ENCODE results near the gene ZNF420. TPM values are rescaled to one million over a fixed set of nuclear protein-coding genes. Genes with fewer than 3 reads are reported as not detected.
"Not testable (repeated sequence)": the region's sequence is repeated elsewhere in the genome, so short reads cannot be mapped to it uniquely, and the experiment has no call there.

The ZNF420 gene
- total and polyA plus RNA-seq, 4 donors: 2.4 to 11.2 (median 5.6) TPM

DNA sequence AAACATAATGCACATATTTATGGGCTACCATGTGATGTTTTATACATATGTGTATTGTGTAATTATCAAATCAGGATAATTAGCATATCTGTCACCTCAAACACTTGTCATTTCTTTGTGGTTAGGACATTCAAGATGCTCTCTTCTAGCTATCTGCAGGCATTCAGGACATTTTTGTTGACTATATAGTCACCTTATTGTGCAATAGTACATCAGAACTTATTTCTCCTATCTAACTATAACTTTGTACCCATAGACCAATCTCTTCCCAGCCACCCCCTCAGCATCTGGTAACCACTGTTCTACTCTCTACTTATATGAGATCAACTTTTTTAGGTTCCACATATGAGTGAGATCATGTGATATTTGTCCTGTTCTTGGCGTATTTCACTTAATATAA lies 20.3 kb downstream of the ZNF420 start:
- H3K36me3 ChIP-seq (ENCODE audit: control insufficient read depth in 4 of 4, insufficient read depth in 4 of 4, low read length in 4 of 4): peaks cover 20 to 80% (median 57%) of the 10 kb centered on the region in 4 donors
- no peak for ATAC-seq (ENCODE audit: insufficient read depth, low FRiP score)
- DNase-seq: no peak
- no peak overlapping the region for H3K9ac ChIP-seq (ENCODE audit: insufficient read depth in 1 of 2, low read length in 2 of 2)
- H3K9me3 ChIP-seq (ENCODE audit: control insufficient read depth in 4 of 4, insufficient read depth in 3 of 4, low read length in 3 of 4): peaks cover 3 to 47% (median 28%) of the 10 kb centered on the region in 4 donors
- H3K27ac ChIP-seq (ENCODE audit: low read depth in 1 of 2, low read length in 1 of 2): no peak overlapping the region
- no peak overlapping the region for H3K4me3 ChIP-seq
- TF ChIP-seq, protein P1, sequence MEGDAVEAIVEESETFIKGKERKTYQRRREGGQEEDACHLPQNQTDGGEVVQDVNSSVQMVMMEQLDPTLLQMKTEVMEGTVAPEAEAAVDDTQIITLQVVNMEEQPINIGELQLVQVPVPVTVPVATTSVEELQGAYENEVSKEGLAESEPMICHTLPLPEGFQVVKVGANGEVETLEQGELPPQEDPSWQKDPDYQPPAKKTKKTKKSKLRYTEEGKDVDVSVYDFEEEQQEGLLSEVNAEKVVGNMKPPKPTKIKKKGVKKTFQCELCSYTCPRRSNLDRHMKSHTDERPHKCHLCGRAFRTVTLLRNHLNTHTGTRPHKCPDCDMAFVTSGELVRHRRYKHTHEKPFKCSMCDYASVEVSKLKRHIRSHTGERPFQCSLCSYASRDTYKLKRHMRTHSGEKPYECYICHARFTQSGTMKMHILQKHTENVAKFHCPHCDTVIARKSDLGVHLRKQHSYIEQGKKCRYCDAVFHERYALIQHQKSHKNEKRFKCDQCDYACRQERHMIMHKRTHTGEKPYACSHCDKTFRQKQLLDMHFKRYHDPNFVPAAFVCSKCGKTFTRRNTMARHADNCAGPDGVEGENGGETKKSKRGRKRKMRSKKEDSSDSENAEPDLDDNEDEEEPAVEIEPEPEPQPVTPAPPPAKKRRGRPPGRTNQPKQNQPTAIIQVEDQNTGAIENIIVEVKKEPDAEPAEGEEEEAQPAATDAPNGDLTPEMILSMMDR (IDR thresholded peaks at IDR 0.05; ENCODE audit: control extremely low read depth, extremely low read depth): no peak
- WGBS, 2 donors: 43 to 98% methylated on average over 1 of the region's 1 CpG
- H3K4me1 ChIP-seq (ENCODE audit: control insufficient read depth in 5 of 5, insufficient read depth in 5 of 5, low read length in 5 of 5): no peaks in the 10 kb centered on the region
- no peaks in the 10 kb centered on the region for H3K27me3 ChIP-seq (ENCODE audit: control insufficient read depth in 3 of 3, insufficient read depth in 3 of 3, low read length in 2 of 3)

DNA sequence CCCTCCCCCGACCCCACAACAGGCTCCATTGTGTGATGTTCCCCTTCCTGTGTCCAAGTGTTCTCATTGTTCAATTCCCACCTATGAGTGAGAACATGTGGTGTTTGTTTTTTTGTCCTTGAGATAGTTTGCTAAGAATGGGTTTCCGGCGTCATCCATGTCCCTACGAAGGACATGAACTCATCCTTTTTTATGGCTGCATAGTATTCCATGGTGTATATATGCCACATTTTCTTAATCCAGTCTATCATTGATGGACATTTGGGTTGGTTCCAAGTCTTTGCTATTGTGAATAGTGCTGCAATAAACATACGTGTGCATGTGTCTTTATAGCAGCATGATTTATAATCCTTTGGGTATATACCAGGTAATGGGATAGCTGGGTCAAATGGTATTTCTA lies 25.9 kb downstream of the ZNF420 start:
- not testable (repeated sequence) for H3K27ac ChIP-seq (ENCODE audit: low read depth in 1 of 2, low read length in 1 of 2); H3K27me3 ChIP-seq (ENCODE audit: control insufficient read depth in 3 of 3, insufficient read depth in 3 of 3, low read length in 2 of 3); ATAC-seq (ENCODE audit: insufficient read depth, low FRiP score); H3K9ac ChIP-seq (ENCODE audit: insufficient read depth in 1 of 2, low read length in 2 of 2); H3K4me3 ChIP-seq; DNase-seq; H3K4me1 ChIP-seq (ENCODE audit: control insufficient read depth in 5 of 5, insufficient read depth in 5 of 5, low read length in 5 of 5)
- Histone ChIP-seq H3K9me3 (ENCODE audit: control insufficient read depth in 4 of 4, insufficient read depth in 3 of 4, low read length in 3 of 4) (peaks cover 21 to 49% (median 28%) of the 10 kb centered on the region in 4 donors), H3K36me3 (ENCODE audit: control insufficient read depth in 4 of 4, insufficient read depth in 4 of 4, low read length in 4 of 4) (peaks cover 24 to 62% (median 44%) of the 10 kb centered on the region in 4 donors)
- 96 to 97% methylated on average over 4 to 5 of the region's 5 CpGs for WGBS, 2 donors

DNA sequence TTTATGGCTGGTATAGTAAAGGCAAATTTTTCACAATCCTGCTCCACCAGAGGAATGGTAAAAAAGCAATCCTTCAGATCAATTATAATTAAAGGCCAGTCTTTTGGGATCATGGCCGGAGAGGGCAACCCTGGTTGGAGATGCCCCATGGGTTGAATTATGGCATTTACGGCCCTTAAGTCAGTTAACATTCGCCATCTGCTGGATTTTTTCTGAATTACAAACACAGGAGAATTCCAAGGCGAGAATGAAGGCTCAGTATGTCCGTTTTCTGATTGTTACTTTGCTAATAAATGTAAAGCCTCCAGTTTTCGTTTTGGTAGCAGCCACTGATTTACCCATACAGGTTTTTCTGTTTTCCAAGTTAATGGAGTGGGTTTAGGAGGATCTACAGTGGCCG lies 33.5 kb downstream of the ZNF420 start:
- 87 to 94% methylated on average over 7 of the region's 7 CpGs for WGBS, 2 donors
- H3K36me3 ChIP-seq (ENCODE audit: control insufficient read depth in 4 of 4, insufficient read depth in 4 of 4, low read length in 4 of 4): peaks cover 18 to 71% (median 63%) of the 10 kb centered on the region in 4 donors
- H3K27ac ChIP-seq (ENCODE audit: low read depth in 1 of 2, low read length in 1 of 2): not testable (repeated sequence)

DNA sequence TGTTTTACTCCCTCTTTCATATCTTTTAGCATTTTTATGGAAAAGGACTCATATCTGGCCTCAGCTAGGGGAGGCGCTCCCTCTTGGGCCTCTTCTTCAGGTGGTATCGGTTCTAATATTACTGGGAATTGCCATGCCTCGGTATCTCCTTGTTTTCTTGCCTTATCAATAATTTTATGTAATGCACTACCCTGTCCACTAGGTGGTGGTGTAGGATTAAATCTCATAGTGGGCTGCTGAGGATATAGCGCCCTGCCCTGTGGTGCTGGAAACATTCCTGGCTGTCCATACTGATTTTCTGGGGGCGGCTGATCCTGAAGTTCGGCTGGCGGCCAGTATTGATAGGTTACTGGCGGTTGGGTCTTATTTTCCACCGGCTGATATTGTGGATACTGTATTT lies 35.8 kb downstream of the ZNF420 start:
- Histone ChIP-seq H3K4me1 (ENCODE audit: control insufficient read depth in 5 of 5, insufficient read depth in 5 of 5, low read length in 5 of 5) (no peaks in the 10 kb centered on the region), H3K36me3 (ENCODE audit: control insufficient read depth in 4 of 4, insufficient read depth in 4 of 4, low read length in 4 of 4) (peaks cover 13 to 54% (median 47%) of the 10 kb centered on the region in 4 donors), H3K9me3 (ENCODE audit: control insufficient read depth in 4 of 4, insufficient read depth in 3 of 4, low read length in 3 of 4) (peaks cover 23 to 50% (median 42%) of the 10 kb centered on the region in 4 donors), H3K4me3 (no peak overlapping the region), H3K27me3 (ENCODE audit: control insufficient read depth in 3 of 3, insufficient read depth in 3 of 3, low read length in 2 of 3) (no peaks in the 10 kb centered on the region), H3K27ac (ENCODE audit: low read depth in 1 of 2, low read length in 1 of 2) (no peak overlapping the region), H3K9ac (ENCODE audit: insufficient read depth in 1 of 2, low read length in 2 of 2) (no peak overlapping the region)
- DNase-seq: no peak
- 91 to 94% methylated on average over 9 of the region's 9 CpGs for WGBS, 2 donors
- no peak for ATAC-seq (ENCODE audit: insufficient read depth, low FRiP score)
- TF ChIP-seq, protein P1 (IDR thresholded peaks at IDR 0.05; ENCODE audit: control extremely low read depth, extremely low read depth): no peak

More for the DNA sequence above, 33.5 kb downstream of the ZNF420 start:
- not testable (repeated sequence) for H3K4me3 ChIP-seq; ATAC-seq (ENCODE audit: insufficient read depth, low FRiP score); H3K27me3 ChIP-seq (ENCODE audit: control insufficient read depth in 3 of 3, insufficient read depth in 3 of 3, low read length in 2 of 3); DNase-seq; H3K9ac ChIP-seq (ENCODE audit: insufficient read depth in 1 of 2, low read length in 2 of 2); H3K4me1 ChIP-seq (ENCODE audit: control insufficient read depth in 5 of 5, insufficient read depth in 5 of 5, low read length in 5 of 5)
- H3K9me3 ChIP-seq (ENCODE audit: control insufficient read depth in 4 of 4, insufficient read depth in 3 of 4, low read length in 3 of 4): peaks cover 26 to 62% (median 50%) of the 10 kb centered on the region in 4 donors

DNA sequence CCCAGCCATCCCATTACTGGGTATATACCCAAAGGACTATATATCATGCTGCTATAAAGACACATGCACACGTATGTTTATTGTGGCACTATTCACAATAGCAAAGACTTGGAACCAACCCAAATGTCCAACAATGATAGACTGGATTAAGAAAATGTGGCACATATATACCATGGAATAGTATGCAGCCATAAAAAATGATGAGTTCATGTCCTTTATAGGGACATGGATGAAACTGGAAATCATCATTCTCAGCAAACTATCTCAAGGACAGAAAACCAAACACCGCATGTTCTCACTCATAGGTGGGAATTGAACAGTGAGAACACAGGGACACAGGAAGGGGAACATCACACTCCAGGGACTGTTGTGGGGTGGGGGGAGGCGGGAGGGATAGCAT lies 43.9 kb downstream of the ZNF420 start:
- not testable (repeated sequence) for H3K9ac ChIP-seq (ENCODE audit: insufficient read depth in 1 of 2, low read length in 2 of 2); H3K27ac ChIP-seq (ENCODE audit: low read depth in 1 of 2, low read length in 1 of 2); ATAC-seq (ENCODE audit: insufficient read depth, low FRiP score); H3K27me3 ChIP-seq (ENCODE audit: control insufficient read depth in 3 of 3, insufficient read depth in 3 of 3, low read length in 2 of 3); DNase-seq; H3K4me3 ChIP-seq; H3K4me1 ChIP-seq (ENCODE audit: control insufficient read depth in 5 of 5, insufficient read depth in 5 of 5, low read length in 5 of 5)
- Histone ChIP-seq H3K36me3 (ENCODE audit: control insufficient read depth in 4 of 4, insufficient read depth in 4 of 4, low read length in 4 of 4) (peaks cover 1 to 12% (median 2%) of the 10 kb centered on the region in 4 donors), H3K9me3 (ENCODE audit: control insufficient read depth in 4 of 4, insufficient read depth in 3 of 4, low read length in 3 of 4) (peaks cover 9 to 41% (median 22%) of the 10 kb centered on the region in 4 donors)
- WGBS, 2 donors: 84 to 96% methylated on average over 2 of the region's 3 CpGs
